ENCODE data around the gene NCR3LG1.
A peak's percentile ranks its signal among the peaks of the same experiment; 100 is the strongest.

The NCR3LG1 gene

DNA sequence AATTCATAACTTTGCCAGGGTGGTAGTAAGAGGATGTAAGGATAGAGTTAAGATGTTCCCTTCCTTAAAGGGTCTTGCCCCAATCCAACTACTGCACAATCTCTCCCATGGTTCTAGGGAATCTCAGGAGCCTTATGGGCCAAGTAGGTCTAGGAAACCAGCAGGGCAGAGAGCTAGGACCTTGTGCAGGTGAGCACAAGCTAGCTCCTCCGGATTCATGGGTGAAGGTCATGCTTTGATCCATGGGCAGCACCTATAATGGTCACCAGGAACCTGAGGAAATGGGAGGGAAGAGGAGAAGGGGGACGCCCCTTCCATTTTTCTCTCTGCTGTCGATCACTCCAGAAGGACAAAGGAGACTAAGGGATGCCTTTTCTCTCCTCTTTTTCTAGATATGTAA is 20.0 kb downstream of the NCR3LG1 start:
- DNase-seq (ENCODE audit: low read depth), result peak; percentile 28

DNA sequence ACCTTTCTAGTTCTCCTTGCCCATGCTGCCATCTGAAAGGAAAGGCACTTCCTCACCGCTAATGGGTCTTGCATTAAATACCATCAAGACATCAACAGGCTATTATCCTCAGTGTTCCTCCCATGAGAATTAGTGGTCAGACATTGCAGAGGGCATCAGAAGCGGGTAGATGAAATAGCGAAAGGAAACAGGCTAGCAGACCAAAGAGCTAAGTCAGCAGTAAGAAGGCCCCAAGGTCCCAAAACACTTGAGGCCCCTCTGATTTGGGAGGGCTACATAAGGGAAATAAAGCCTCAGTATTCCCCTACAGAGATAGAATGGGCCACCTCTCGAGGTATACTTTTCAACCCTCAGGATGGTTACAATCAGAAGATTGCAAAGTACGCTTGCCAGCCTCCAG is 23.9 kb downstream of the NCR3LG1 start:
- DNase-seq (ENCODE audit: low read depth), result no peak

DNA sequence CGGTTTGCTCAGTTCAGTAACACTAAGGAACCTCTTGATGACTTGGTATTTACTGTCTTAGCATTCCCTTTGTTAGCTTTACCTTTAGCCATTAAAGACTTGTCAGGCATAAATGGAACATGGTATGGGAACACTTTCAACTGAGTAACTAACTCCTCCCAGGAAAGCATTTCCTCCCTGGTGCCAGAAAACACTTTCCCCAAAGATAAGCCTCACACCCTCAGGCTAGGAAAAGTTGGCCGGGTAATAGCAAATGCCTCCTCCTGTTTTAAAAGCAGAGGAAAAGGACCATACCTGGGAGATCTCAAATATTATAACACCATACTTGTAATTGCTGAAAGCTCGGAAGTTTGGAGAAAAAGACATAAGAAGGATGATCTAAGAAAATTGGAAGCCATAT is 24.9 kb downstream of the NCR3LG1 start:
- no peak for DNase-seq (ENCODE audit: low read depth)

DNA sequence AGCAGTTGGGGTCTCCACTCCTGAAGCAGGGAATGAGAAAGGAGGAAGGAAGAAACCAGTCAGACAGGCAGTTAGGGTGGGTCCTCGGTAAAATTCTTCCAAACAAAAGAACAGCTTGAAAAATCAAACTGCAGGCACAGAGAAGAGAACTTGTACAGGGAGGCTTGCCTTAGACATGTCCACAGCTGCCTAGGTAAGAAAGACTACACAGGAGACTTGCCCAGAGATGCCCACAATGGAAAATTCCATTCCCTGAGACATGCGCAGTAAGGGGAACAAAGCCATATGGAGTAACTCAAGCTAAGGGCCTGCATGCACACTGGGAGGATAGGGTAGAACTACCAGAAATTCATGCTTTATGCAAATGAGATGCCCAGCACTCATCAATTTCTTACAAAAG is 27.1 kb downstream of the NCR3LG1 start:
- DNase-seq (ENCODE audit: low read depth), result no peak

DNA sequence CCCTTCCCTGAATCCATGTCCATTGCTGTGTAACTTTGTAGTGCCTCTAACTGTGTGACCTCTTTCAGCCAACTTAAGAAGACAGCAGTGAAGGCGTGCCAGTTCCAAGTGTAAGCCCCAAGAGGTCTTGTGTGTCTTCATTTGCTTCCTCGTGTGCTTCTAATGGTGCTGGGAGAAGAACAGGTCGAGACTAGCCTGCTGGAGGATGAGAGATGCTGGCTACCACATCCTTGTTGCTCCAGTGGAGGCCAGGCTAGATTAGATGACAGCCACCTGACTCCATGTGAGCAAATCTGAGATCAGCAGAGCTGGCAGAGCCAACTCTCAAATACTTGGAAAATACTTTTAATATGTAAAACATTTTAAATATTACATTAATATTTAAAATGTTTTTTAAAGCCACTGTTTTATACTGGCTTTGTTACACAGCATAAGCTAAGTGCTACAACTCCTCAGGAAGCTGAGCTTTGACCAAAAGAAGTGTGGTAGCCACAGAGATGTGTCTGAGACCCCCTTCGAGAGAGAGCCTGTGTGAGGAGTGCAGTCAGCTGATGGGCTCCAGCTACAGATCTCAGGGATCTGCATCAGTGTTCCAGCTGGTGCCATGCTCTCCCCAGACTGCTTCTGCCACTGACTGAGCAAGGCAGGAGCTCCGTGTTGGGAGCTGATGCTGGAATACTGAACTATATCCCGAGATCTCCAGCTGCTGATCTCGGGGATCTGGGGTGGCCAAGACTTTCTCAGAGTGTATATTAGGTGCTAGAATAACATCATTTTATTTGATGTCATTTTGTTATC is 28.0 kb downstream of the NCR3LG1 start:
- DNase-seq (ENCODE audit: low read depth), result no peak

DNA sequence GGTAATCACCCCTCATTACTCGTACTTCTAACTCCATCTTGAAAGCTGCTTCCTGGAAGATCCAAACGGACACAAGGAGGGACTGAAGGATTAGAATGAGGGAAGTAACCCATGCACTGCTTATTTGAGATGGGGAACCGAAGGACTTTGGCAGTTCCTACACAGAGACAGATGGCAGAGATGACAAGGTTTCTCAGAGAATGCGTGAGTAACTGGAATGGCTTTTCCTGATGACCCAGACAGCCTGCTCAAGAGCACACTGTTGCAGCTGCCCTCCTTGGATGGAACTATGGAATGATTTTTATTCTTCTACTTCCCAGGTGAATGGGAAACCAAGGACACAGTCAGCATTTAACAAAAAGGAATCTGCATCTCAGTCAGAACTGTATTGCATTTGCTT is 29.6 kb downstream of the NCR3LG1 start:
- peak; percentile 76 for DNase-seq (ENCODE audit: low read depth)

DNA sequence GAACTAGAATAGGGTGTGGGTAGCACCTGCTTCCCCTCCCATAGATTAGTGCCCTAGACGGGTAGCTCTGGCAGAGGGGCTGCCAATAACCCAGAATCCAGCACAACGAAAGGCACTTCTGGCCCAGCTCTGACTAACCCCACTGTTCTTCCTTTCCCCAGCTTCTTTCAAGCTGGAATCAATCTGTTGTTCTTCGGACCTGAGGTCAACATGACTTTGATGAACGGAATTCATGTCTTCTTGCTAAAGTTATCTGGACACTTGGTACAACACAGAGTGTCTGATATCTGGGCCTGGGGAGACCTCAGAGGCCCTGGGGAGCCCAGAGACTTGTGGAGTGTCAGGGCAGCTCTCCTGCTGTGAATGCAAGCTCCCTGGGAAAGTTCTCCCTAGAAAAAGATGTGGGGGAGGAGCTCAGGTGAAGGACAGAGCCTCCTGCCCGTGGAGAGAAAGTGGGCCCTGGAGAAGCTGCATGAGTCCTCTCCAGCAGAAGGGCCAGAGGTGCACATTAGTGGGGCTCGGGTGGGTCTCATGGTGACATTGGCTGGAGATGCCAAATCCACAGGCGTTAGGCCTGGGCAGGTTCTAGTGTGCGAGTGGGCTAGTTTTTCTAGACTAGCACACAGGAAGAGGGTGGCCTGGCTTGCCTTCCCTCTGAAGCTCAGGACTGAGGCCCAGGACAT is 30.6 kb downstream of the NCR3LG1 start:
- peak; percentile 55 for DNase-seq (ENCODE audit: low read depth)

DNA sequence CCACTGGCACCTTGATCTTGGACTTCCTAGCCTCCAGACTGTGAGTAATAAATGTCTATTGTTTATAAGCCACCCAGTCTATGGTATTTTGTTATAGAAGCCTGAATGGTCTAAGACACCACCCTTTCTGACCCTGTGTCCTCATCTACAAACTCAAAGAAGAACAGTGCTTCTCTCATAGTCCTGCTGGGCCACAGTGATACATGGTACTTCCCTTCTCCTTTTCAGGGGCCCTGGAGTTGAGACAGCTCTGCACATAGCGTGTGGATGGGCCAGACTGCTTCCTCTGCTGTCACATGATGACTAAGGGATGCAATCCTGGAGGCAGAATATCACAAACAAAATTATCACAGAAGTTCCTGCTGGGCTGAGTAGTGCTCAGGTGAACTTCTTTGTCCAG is 31.9 kb downstream of the NCR3LG1 start:
- peak; percentile 51 for DNase-seq (ENCODE audit: low read depth)

DNA sequence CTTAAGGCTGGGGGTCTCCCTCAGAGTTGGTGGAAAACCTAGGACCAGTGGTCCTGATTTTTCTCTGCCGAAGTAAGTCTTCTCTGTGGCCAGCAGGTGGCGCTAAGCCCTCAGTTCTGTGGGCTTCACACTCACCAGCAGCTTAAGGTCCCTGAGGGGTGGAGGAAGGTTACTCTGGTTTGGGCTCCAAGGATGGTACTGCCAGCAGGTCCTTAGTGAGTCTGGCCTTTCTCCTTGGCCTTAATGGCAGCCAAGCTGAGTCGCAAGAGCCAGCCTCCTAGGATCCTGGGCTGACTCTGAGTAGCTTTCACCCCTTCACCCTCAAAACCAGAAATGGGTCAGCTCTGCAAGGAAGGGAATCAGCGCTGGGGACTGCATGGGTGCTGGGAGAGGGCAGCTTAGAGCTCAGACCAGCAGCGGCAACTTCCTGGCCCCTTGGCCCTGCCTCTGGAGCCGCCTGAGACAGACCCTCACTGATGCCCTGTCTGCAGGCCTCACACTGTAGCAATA is 32.5 kb downstream of the NCR3LG1 start:
- DNase-seq (ENCODE audit: low read depth), result peak; percentile 78

DNA sequence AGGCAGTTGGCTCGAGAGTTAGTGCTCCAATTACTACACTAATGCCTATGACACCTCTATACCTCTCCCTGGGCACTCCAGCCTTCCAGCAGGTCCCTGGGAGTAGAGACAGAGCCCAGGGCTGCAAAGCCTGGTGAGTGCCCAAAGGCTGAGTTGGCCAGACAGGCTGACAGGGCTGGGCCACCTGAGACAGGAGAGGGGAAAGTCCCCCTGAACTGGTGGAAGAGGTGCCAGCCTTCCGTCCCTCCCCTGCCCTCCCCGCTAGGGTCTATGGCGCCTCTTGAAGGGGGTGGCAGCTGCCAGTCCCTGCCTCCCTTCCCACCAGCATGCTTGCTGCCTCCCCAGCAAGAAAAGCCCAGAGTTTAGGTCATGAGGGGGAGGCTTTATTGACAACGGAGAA is 33.9 kb downstream of the NCR3LG1 start:
- DNase-seq (ENCODE audit: low read depth), result no peak

DNA sequence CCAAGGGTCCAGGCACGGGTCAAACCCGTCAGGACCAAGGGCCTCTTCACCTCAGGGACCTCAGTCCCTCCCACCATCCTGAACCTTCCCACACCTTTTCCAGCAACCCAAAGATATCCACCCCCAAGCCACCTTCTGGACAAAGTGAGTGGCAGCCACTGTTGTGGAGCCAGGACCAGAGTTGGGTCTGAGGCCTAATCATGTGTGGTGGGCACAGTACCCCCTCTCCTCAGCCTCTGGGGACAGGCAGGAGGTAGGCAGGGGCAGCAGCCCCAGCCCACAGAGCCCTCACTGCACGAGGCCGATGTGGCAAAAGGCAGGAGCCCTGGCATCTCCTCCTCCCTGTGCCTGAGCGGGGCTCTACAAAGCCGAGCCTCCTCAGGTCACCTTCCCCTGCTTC is 34.3 kb downstream of the NCR3LG1 start:
- DNase-seq (ENCODE audit: low read depth), result no peak

DNA sequence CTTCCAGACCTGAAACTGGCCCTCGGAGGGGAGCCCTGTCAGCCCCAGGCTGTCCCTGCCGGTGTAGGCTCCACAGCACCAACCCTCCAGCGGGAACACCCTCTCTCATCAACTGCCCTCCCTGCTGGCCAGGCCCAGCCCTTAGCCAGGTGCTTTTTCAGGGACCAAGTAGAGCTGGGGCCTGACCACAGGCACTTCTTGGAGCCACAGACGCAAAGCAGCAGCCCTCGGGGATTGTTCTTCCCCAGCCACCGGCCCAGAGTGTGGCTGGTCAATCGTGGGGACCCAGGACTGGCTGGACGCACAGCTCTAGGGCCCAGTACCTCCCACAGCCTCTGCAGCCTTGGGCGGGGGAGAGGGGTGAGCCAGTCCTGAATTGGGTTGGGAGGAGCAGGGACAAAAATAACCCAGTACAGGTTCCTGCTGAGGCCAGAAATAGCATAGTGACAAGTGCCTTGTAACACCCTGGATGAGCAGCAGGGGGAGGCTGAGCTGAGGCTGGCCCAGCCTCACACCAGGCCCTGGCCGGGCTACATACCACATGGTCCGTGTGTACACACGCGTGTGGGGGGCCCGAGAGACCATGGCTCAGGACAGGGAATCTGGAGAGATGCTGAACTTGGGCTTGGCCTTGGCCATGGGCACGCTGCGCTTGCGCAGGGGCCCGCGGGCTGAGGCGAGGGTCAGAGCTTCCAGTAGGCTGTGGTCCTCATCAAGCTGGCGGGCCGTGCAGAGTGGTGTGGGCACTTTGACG is 34.9 kb downstream of the NCR3LG1 start:
- peak; percentile 62 for DNase-seq (ENCODE audit: low read depth)

DNA sequence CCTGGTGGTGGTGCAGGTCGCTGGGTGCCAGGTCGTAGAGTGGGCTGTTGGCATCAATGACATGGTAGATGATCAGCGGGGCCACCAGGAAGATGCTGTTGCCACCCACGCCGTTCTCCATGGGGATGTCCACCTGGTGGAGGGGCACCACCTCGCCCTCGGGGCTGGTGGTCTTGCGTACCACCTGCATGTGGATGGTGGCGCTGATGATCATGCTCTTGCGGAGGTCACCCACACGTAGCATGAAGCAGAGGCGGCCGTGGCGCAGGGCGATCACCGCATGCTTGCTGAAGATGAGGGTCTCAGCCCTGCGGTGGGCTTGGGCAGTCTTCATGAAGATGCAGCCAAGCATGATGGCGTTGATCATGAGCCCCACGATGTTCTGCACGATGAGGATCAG is 35.7 kb downstream of the NCR3LG1 start:
- DNase-seq (ENCODE audit: low read depth), result no peak

DNA sequence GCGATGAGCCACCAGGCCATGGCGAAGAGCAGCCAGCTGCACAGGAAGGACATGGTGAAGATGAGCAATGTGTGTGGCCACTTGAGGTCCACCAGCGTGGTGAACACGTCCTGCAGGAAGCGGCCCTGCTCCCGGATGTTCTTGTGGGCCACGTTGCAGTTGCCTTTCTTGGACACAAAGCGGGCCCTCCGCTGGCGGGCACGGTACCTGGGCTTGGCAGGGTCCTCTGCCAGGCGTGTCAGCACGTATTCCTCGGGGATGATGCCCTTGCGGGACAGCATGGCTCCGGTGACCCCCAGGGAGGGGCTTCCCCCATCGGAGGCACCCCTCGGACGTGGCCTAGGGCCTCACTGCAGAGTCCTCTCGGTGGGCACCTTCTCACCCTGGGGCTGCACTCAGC is 36.2 kb downstream of the NCR3LG1 start:
- DNase-seq (ENCODE audit: low read depth), result no peak

DNA sequence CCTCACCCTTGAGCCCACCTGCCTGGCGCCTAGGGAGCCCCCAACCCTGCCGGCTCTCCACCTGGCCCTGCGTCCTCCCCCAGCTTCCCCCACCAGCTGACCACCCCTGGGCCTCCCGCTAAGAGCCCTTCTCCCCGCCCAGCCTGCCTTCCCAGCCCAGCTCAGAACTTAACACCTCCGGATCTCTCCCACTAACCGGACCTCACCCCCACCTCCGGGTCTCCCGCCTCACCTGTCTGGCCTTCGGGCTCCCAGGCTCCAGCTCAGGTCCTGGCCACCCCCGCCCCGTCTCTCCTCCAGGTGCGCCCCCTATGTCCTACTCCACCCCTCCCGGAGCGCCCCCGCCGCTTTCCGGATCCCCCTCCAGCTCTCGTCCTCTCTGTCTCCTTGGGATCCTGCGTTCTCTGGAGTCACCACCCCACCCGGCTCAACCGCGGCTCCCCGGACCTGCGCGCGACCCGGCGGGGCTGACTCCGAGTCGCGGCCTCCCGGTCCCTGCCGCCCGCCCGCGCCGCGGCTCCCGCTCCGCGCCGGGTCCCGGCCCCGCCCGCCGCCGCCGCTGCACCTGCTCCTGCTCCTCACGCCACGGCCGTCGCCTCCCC is 37.1 kb downstream of the NCR3LG1 start, which contains the start of gene KCNJ11:
Gene KCNJ11, minus strand, starts transcription at position 51 of the 602 bp plus-strand sequence. CDS start 568 bp downstream, outside the sequence.
- no peak for DNase-seq (ENCODE audit: low read depth)

DNA sequence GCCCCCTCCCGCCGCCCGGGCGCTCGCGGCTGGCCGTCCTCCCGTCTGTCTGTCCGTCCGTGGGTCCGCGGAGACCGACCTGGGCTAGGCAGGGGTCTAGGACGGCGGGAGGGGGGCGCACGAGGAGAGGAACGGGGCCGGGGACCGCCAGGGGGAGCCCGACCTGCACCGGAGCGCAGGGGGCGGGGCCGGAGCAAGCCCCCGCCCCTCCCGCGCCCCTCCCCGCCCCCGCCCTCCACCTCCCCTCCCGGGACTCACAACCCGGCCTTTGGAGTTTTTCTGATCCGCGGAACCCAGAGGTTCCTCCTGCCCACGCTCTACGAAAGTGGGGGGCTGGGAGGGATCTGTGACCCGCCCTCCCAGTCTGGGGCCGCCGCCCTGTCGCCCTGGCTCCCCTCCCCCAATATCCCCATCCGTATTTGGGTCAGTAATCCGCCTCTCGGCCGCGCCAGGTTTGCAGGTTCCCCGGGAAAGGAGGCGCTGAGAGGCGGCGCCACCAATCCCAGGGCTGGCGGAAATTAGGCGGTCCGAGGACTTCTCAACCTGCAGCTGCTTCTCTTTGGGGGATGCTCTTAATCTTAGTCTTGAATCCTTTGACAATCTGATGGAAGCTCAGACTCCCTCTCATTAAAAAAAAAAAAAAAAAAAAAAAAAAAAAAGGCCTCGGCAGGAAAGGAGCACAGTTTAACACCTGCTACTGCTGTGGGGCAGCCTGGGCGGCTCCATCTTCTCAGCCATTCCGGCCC is 37.8 kb downstream of the NCR3LG1 start:
- DNase-seq (ENCODE audit: low read depth), result peak; percentile 62

DNA sequence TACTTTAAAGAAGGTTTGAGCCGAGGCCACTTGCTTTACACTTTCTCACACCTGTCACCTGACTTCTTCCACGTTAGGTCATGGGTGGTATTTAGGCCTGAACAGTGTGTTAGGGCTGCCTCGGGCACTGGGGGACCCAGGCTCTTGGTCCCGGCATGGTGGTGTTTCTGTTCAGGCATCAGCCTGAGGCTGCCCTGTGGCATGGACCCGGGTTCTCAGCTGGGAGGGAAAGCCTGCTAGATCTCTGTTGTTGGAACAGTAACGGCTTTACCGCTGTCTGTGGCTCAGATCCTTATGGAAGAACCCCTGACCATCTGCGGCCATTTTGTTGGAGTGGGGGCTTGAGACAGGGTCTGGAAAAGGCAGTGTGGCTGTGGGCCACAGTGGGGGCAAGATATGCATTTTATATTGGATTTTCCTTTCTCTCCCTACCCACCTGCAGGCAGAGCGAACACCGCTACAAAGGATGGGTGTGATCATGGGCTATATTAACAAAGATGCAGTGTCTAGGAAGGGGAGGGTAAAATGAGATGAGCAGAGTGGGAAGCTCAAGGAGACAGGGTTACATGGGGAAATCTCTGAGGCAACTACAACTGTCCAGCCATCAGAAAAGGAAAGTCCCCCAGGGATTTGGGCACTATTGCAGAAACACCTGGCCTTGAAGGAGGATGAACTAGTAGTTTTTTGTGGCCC is 38.5 kb downstream of the NCR3LG1 start:
- no peak for DNase-seq (ENCODE audit: low read depth)

DNA sequence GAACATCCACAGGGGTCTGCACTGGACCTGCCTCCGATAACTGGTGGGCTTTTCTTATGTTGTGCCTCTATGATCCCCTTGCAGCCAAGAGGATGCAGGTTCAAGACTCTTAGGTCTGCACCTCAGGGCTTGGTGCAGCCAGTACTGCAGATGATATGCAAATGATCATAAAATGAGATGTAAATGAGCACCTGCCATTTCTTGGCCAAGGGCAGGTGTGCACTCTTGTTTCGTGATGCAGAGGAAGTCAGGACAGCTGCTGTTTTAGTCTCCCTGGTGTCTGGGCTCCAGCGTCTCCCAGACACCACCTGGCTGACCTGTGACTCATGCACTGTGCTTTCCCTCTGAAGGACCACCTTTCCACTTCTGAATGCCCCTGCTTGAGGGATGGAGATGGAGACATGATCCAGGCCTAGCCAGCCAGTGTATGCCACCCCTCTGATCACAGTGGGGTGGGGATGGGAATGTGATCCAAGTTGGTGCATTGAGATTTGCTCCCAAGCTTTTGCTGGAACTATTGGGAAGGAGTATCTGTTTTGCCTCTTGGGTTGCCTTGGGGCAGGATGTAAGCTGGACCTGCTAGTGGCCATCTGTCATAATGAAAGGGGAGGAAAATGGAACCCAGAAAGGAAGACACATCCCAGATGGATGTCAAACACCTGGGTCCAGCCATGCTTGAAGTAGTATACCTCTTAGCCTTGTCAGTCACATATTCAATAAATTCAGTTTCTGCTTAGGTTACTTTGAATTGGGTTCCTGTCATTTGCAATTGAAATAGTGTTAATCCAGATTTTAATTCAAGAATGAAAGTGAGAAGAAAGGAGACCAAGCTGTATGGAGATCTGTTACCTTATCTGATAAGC is 40.1 kb downstream of the NCR3LG1 start:
- no peak for DNase-seq (ENCODE audit: low read depth)

DNA sequence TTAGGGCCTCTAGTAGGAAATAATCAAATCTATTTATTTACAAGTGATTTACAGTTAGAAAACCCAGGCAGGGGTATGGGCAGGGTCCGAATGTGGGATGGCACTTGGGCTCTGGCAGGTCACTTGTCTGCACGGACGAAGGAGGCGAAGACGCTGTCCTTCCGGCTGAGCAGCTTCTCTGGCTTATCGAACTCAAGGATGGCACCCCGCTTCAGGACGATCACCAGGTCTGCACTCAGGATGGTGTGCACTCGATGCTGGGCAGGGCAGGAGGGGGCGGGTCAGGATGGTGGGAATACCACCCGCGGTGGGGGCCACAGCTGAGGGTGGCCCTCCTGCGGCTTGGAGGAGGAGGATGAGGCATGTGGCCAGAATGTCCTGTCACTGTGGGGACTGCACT is 41.3 kb downstream of the NCR3LG1 start:
- no peak for DNase-seq (ENCODE audit: low read depth)

DNA sequence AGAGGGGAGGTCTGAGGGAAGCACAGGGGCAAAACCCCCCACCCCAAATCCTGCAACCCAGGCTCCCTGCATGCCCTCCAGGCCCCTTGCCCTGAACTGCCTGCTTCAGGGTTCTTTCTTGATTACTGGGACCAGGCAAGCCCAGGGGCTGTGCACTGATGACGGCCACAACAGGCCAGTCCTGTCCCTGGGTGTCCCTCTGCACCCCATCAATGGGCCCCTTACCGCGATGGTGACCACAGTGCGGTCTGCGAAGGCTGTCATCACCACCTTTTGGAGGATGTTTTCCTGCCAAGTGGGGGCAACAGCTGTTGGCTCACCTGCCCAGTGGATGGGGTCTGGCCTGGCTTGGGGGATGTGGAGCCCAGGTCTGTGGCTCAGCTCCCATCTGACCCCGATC is 41.9 kb downstream of the NCR3LG1 start:
- DNase-seq (ENCODE audit: low read depth), result no peak
